ENCODE results near the gene PLEKHA7.
"Not testable (repeated sequence)": the region's sequence is repeated elsewhere in the genome, so short reads cannot be mapped to it uniquely, and the experiment has no call there.

The PLEKHA7 gene

GRCh38 chr11:17010851-17011420 lies 3.3 kb downstream of the PLEKHA7 start:
- DNase-seq, result no peak

- DNase-seq, result no peak
Measured at GRCh38 chr11:17008099-17008498, 6.1 kb downstream of the PLEKHA7 start.

- no peak for DNase-seq
Measured at GRCh38 chr11:17005646-17006045, 8.6 kb downstream of the PLEKHA7 start.

- no peak for DNase-seq
Measured at GRCh38 chr11:17004486-17005148, 9.6 kb downstream of the PLEKHA7 start.

GRCh38 chr11:17003426-17003825 lies 10.8 kb downstream of the PLEKHA7 start:
- DNase-seq, result no peak

GRCh38 chr11:17002543-17002942 lies 11.7 kb downstream of the PLEKHA7 start:
- DNase-seq, result no peak

GRCh38 chr11:17001806-17002205 lies 12.4 kb downstream of the PLEKHA7 start:
- DNase-seq, result no peak

- no peak for DNase-seq
Measured at GRCh38 chr11:17000987-17001386, 13.2 kb downstream of the PLEKHA7 start.

GRCh38 chr11:17000253-17000652 lies 14.0 kb downstream of the PLEKHA7 start:
- not testable (repeated sequence) for DNase-seq

GRCh38 chr11:16999116-16999515 lies 15.1 kb downstream of the PLEKHA7 start:
- DNase-seq, result no peak

GRCh38 chr11:16997624-16998023 lies 16.6 kb downstream of the PLEKHA7 start:
- no peak for DNase-seq

GRCh38 chr11:16993495-16993894 lies 20.7 kb downstream of the PLEKHA7 start:
- DNase-seq, result no peak

GRCh38 chr11:16992846-16993245 lies 21.4 kb downstream of the PLEKHA7 start:
- no peak for DNase-seq

- DNase-seq, result no peak
Measured at GRCh38 chr11:16989554-16989953, 24.7 kb downstream of the PLEKHA7 start.

- DNase-seq, result no peak
Measured at GRCh38 chr11:16987205-16987568, 27.0 kb downstream of the PLEKHA7 start.

- peak; percentile 66 for DNase-seq
Measured at GRCh38 chr11:16986434-16987204, 27.6 kb downstream of the PLEKHA7 start.

GRCh38 chr11:16985297-16985696 lies 28.9 kb downstream of the PLEKHA7 start:
- DNase-seq, result no peak

GRCh38 chr11:16984229-16984628 lies 30.0 kb downstream of the PLEKHA7 start:
- no peak for DNase-seq

GRCh38 chr11:16982809-16983208 lies 31.4 kb downstream of the PLEKHA7 start:
- DNase-seq, result no peak

GRCh38 chr11:16982256-16982671 lies 31.9 kb downstream of the PLEKHA7 start:
- no peak for DNase-seq

GRCh38 chr11:16981651-16982194 lies 32.5 kb downstream of the PLEKHA7 start:
- no peak for DNase-seq

- no peak for DNase-seq
Measured at GRCh38 chr11:16979703-16980622, 34.3 kb downstream of the PLEKHA7 start.

GRCh38 chr11:16977994-16978315 lies 36.3 kb downstream of the PLEKHA7 start:
- no peak for DNase-seq
